Measurements from ENCODE around the gene ASTN2. TPM values are rescaled to one million over a fixed set of nuclear protein-coding genes. Genes with fewer than 3 reads are reported as not detected.
A peak's percentile ranks its signal among the peaks of the same experiment; 100 is the strongest.

The ASTN2 gene
- total and polyA plus RNA-seq, 10 of the 15 experiments (the other 5 are each of a cell fraction or from before 2014, with no cell fraction given) = 1.4 to 15.7 (median 7.0) TPM

DNA sequence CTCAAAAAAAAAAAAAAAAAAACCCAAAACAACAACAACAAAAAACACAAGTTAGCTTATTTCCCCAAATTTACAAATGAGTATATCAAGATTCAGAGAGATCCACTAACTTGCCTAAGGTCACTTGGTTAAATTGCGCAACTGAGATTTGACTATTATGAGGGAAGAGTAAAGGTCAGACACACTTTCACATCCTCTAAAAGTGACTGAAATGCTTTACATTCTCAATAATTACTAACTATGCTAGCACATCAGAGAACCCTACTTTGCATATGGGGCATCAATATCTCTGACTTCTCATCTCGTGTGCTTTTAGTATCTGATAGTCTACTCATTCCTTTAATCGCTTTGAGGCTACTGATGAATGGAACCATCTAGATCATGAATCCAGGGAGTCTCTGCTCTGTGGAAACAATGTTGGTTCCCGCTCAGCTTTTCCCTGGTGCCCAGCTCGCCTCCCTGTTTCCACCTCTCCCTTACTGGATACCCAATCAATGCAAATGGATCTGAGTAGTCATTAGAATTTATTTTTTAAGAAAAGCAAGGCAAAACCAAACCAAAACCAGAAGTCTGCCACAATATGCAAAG lies 909.9 kb downstream of the ASTN2 start (continued):
- TF ChIP-seq SPI1 (IDR thresholded peaks at IDR 0.05; ENCODE audit: borderline replicate concordance, insufficient read depth, low read depth, low read length) (peak; percentile 76), ETV6 (conservative IDR thresholded peaks at IDR 0.05 in 1 of 2, IDR thresholded peaks at IDR 0.05 in 1 of 2; ENCODE audit: borderline replicate concordance in 1 of 2, low read depth in 1 of 2) (no peak)
- TF ChIP-seq, protein P1, sequence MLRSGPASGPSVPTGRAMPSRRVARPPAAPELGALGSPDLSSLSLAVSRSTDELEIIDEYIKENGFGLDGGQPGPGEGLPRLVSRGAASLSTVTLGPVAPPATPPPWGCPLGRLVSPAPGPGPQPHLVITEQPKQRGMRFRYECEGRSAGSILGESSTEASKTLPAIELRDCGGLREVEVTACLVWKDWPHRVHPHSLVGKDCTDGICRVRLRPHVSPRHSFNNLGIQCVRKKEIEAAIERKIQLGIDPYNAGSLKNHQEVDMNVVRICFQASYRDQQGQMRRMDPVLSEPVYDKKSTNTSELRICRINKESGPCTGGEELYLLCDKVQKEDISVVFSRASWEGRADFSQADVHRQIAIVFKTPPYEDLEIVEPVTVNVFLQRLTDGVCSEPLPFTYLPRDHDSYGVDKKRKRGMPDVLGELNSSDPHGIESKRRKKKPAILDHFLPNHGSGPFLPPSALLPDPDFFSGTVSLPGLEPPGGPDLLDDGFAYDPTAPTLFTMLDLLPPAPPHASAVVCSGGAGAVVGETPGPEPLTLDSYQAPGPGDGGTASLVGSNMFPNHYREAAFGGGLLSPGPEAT (IDR thresholded peaks at IDR 0.05; ENCODE audit: low read depth) = no peak

DNA sequence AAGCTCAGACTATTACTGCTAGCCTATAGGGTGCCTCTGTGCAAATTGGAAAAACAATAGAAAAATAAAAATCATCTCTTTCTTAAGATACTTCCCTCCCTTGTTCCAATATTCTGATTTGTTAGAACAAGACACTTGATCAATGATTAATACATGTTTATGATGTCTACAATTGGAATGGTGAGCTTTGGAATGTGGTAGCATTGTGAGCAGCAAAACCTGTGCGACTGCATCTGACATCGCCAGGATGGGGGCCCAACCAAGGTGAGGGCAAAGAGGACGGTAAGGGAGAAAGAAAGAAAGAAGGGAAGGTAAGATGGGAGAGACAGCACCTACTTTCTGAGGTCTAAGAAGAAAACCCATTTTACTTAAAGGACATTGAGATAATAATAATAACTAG lies 910.8 kb downstream of the ASTN2 start:
- in situ Hi-C loops (cut with MboI) = no loop called here
- Histone ChIP-seq H3K4me1 (ENCODE audit: control insufficient read depth, insufficient read depth, low read length) (peaks cover 4% of the 10 kb centered on the region), H4K20me1 (ENCODE audit: control insufficient read depth, insufficient read depth) (no peaks in the 10 kb centered on the region), H3K4me3 (no peak overlapping the region), H3K9ac (ENCODE audit: control insufficient read depth, insufficient read depth, low read length) (no peak overlapping the region), H3K27me3 (replicated peaks in 1 of 2; ENCODE audit: control insufficient read depth in 2 of 2, insufficient read depth in 2 of 2, low read length in 1 of 2) (no peaks in the 10 kb centered on the region), H3K9me3 (replicated peaks; ENCODE audit: control insufficient read depth, insufficient read depth, low read length) (no peaks in the 10 kb centered on the region), H3K4me2 (ENCODE audit: control insufficient read depth, insufficient read depth) (no peak overlapping the region), H2AFZ (ENCODE audit: control insufficient read depth, low read depth, low read length) (no peak overlapping the region), H3K27ac (ENCODE audit: control insufficient read depth, insufficient read depth) (no peak overlapping the region), H3K79me2 (ENCODE audit: control insufficient read depth, insufficient read depth, low read length) (no peaks in the 10 kb centered on the region), H3K36me3 (ENCODE audit: control insufficient read depth in 2 of 2, insufficient read depth in 2 of 2, low read length in 1 of 2) (no peaks in the 10 kb centered on the region)
- SMC1A ChIA-PET (ENCODE audit: uncharacterized antibody, unreplicated experiment) = interaction anchor here (0.7 to 0.8 kb wide), 2 partner anchors 10 to 14 kb away, joined by 3 read pairs; no protein-coding TSS in a partner anchor
- ATAC-seq = no peak
- no peak for DNase-seq (ENCODE audit: low read depth, low spot score)
- CTCF ChIA-PET = interaction anchor here (1.0 to 1.7 kb wide), 3 partner anchors 8 to 68 kb away, joined by 4 to 5 read pairs (median 5); no protein-coding TSS in a partner anchor
- intact Hi-C loops (cut with micrococcal nuclease; ENCODE audit: unreplicated experiment) = no loop called here
- RAD21 ChIA-PET (ENCODE audit: unreplicated experiment) = no interaction called here
- WGBS (ENCODE audit: insufficient coverage, insufficient replicate concordance, low lambda C conversion rate, missing lambda C conversion rate) = 81% methylated on average over 3 of the region's 3 CpGs
- FAIRE-seq = no peak
- no peak for TF ChIP-seq NRF1 (conservative IDR thresholded peaks at IDR 0.05; ENCODE audit: low read depth, low read length)
- TF ChIP-seq RCOR1 (conservative IDR thresholded peaks at IDR 0.05; ENCODE audit: low read depth, low read length) = no peak
- TF ChIP-seq MEF2B (IDR thresholded peaks at IDR 0.05; ENCODE audit: partially characterized antibody, poor library complexity, severe bottlenecking) = no peak
- TF ChIP-seq, protein P2, sequence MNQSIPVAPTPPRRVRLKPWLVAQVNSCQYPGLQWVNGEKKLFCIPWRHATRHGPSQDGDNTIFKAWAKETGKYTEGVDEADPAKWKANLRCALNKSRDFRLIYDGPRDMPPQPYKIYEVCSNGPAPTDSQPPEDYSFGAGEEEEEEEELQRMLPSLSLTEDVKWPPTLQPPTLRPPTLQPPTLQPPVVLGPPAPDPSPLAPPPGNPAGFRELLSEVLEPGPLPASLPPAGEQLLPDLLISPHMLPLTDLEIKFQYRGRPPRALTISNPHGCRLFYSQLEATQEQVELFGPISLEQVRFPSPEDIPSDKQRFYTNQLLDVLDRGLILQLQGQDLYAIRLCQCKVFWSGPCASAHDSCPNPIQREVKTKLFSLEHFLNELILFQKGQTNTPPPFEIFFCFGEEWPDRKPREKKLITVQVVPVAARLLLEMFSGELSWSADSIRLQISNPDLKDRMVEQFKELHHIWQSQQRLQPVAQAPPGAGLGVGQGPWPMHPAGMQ (IDR thresholded peaks at IDR 0.05; ENCODE audit: borderline replicate concordance) = no peak
- TF ChIP-seq RB1 (IDR thresholded peaks at IDR 0.05; ENCODE audit: borderline replicate concordance) = no peak
- TF ChIP-seq MEF2A (IDR thresholded peaks at IDR 0.05; ENCODE audit: insufficient read depth, low read depth, low read length) = no peak
- TF ChIP-seq JUNB (IDR thresholded peaks at IDR 0.05) = no peak
- TF ChIP-seq SMC3 (IDR thresholded peaks at IDR 0.05; ENCODE audit: borderline replicate concordance, low read length) = no peak
- TF ChIP-seq NFIC (IDR thresholded peaks at IDR 0.05; ENCODE audit: low read depth, low read length) = no peak
- TF ChIP-seq CREM (IDR thresholded peaks at IDR 0.05; ENCODE audit: low read depth) = no peak
- TF ChIP-seq, protein P3, sequence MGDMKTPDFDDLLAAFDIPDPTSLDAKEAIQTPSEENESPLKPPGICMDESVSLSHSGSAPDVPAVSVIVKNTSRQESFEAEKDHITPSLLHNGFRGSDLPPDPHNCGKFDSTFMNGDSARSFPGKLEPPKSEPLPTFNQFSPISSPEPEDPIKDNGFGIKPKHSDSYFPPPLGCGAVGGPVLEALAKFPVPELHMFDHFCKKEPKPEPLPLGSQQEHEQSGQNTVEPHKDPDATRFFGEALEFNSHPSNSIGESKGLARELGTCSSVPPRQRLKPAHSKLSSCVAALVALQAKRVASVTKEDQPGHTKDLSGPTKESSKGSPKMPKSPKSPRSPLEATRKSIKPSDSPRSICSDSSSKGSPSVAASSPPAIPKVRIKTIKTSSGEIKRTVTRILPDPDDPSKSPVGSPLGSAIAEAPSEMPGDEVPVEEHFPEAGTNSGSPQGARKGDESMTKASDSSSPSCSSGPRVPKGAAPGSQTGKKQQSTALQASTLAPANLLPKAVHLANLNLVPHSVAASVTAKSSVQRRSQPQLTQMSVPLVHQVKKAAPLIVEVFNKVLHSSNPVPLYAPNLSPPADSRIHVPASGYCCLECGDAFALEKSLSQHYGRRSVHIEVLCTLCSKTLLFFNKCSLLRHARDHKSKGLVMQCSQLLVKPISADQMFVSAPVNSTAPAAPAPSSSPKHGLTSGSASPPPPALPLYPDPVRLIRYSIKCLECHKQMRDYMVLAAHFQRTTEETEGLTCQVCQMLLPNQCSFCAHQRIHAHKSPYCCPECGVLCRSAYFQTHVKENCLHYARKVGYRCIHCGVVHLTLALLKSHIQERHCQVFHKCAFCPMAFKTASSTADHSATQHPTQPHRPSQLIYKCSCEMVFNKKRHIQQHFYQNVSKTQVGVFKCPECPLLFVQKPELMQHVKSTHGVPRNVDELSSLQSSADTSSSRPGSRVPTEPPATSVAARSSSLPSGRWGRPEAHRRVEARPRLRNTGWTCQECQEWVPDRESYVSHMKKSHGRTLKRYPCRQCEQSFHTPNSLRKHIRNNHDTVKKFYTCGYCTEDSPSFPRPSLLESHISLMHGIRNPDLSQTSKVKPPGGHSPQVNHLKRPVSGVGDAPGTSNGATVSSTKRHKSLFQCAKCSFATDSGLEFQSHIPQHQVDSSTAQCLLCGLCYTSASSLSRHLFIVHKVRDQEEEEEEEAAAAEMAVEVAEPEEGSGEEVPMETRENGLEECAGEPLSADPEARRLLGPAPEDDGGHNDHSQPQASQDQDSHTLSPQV (IDR thresholded peaks at IDR 0.05) = no peak
- no peak for TF ChIP-seq HDAC2 (IDR thresholded peaks at IDR 0.05)
- POLR2A ChIA-PET = no interaction called here
- BruUV-seq (replicated peaks) = no TSS peak
